CD4-positive, alpha-beta T cell treated with Interleukin-1 beta for 1 hour (primary cell): ENCODE measurements around the gene CKAP4.
"Not testable (repeated sequence)": the region's sequence is repeated elsewhere in the genome, so short reads cannot be mapped to it uniquely, and the experiment has no call there.

Experiments used
- DNase-seq, 2 donors: peaks; one replicate each; pipeline ENCODE4 v3.0.0-alpha.2; 2020 to 2022

CKAP4 gene, protein sequence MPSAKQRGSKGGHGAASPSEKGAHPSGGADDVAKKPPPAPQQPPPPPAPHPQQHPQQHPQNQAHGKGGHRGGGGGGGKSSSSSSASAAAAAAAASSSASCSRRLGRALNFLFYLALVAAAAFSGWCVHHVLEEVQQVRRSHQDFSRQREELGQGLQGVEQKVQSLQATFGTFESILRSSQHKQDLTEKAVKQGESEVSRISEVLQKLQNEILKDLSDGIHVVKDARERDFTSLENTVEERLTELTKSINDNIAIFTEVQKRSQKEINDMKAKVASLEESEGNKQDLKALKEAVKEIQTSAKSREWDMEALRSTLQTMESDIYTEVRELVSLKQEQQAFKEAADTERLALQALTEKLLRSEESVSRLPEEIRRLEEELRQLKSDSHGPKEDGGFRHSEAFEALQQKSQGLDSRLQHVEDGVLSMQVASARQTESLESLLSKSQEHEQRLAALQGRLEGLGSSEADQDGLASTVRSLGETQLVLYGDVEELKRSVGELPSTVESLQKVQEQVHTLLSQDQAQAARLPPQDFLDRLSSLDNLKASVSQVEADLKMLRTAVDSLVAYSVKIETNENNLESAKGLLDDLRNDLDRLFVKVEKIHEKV

DNA sequence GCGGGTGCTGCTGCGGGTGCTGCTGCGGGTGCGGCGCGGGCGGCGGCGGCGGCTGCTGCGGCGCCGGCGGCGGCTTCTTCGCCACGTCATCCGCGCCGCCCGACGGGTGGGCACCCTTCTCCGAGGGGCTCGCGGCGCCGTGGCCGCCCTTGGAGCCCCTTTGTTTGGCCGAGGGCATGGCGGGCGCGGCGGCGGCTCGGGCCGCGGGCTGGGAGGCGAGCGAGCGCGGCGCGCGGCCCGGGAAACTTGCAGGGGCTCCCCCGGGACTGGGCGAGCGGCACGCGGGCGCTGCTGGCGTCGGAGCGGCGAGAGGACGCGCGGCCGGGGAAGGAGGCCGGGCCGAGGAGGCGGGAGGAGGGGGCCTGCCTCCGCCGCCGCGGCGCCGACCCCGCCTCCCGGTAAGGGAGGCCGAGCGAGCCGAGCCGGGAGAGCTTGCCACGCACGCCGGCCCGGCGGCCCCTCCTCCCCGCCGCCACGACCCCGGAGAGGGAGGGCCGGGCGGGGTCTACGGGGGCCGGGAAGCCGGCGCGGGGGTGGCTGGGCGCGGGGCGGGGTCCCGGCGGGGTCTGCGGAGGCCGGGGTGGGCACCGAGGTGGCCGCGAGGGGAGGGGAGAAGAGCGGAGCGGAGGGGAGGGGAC, at the start of gene CKAP4:
CKAP4 (minus strand) TSS at position 347 of the 638 bp plus-strand sequence; CDS start at position 178, 169 bp downstream.
- peak; percentile 60 to 70 for DNase-seq

GRCh38 chr12:106297075-106297474, 49.3 kb upstream of the CKAP4 start:
- DNase-seq: no peak

DNA sequence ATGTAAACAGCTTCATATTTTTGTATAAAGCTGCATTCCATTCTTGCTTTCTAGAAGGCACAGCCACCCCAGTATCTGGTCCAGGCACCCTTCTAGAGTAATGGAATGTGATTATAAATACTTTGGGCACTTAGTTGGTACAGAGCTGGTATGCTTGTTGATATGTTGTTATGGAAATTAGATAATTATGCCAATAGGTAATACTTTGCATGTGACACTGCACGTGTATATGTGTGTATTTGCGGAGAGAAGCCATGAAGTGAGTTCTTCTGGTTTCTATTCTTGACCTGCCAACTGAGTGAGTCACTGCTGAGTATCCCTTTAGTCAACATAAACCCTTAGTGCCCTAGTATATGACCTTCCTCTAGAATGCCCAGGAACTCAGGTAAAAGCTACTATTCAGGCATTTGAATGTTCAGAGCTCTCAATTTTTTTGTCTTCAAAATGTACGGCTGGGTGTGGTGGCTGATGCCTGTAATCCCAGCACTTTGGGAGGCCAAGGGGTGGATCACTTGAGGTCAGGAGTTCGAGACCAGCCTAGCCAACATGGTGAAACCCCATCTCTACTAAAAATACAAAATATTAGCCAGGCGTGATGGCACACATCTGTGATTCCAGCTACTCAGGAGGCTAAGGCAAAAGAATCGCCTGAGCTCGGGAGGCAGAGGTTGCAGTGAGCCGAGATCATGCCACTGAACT, 48.5 kb upstream of the CKAP4 start:
- DNase-seq: no peak

GRCh38 chr12:106292339-106292738, 44.5 kb upstream of the CKAP4 start:
- no peak for DNase-seq

DNA sequence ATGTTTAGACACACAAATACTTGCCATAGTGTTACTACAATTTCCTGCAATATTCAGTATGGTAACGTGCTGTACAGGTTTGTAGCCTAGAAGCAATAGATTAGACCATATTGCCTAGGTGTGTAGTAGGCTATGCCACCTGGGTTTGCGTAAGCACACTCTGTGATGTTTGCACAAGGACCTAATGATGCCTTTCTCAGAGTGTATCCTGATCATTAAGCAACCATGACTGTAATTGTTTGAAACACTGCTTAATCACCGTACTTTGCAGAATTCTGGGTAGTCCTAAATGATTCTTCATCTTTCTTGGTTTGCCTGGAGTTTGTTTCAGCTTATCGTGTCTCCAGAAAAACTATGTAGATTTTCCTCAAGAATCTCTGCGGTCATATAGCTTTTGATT, 43.5 kb upstream of the CKAP4 start:
- DNase-seq: no peak

- no peak for DNase-seq
Observed at GRCh38 chr12:106290666-106291065, 42.8 kb upstream of the CKAP4 start.

DNA sequence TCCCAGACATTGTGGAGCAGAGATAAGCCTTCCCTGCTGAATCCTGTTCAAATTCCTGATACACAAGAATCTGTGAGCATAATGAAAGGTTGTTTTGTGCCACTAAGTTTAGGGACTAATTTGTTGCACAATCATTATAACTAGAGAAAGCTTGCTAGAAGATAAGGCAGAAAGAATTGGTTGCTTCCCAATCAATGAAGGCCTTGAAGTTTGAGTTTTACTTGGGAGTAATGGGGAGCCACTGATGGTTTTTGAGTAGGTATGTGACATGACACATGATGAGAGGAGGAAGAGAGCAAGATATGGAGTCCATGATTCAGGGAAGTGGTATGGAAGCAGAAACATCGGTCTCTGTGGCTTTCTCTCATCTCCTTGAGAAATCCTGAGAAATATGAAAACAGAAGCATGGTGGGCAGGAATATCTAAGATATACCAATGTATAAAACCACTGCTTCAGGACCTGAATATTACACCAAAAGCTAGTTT, 41.4 kb upstream of the CKAP4 start:
- DNase-seq: no peak

GRCh38 chr12:106288494-106289195, 40.8 kb upstream of the CKAP4 start:
- DNase-seq: no peak

GRCh38 chr12:106288101-106288493, 40.3 kb upstream of the CKAP4 start:
- no peak for DNase-seq

DNA sequence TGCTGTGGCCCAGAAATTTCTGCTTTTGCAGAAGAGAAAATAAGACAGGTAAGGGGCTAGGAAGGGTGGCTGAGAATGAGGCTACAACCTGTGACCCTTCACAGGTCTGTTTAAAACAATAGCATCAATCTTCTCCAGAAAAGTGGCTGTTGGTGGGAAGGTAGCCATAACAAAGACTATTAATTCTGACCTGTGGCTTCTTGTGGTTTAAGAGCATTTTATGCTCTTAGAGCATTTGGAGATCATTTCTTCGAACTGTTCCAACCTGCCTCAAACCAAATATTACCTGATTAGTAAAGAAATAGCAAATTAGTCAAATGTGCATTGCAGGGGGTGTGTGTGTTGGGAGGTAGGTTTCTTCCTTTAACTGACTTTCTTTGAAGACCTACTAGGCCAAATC, 39.5 kb upstream of the CKAP4 start:
- no peak for DNase-seq

DNA sequence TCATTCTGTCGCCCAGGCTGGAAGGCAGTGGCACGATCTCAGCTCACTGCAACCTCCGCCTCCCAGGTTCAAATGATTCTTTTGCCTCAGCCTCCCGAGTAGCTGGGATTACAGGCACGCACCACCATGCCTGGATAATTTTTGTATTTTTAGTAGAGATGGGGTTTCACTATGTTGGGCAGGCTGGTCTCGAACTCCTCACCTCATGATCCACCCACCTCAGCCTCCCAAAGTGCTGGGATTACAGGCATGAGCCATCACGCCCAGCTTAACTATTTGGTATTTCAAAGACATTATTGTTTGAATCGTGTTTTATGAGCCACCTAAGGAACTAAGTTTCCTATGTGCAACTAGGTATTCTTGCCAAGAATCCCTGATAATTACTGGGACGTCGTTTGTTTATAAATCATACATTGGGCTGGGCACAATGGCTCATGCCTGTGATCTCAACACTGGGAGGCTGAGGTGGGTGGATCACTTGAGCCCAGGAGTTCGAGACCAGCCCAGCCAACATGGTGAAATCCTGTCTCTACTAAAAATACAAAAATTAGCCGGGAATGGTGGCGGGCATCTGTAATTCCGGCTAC, 38.8 kb upstream of the CKAP4 start:
- not testable (repeated sequence) for DNase-seq

- DNase-seq: no peak
Observed at GRCh38 chr12:106285982-106286381, 38.2 kb upstream of the CKAP4 start.

GRCh38 chr12:106284358-106285105, 36.7 kb upstream of the CKAP4 start:
- no peak for DNase-seq

DNA sequence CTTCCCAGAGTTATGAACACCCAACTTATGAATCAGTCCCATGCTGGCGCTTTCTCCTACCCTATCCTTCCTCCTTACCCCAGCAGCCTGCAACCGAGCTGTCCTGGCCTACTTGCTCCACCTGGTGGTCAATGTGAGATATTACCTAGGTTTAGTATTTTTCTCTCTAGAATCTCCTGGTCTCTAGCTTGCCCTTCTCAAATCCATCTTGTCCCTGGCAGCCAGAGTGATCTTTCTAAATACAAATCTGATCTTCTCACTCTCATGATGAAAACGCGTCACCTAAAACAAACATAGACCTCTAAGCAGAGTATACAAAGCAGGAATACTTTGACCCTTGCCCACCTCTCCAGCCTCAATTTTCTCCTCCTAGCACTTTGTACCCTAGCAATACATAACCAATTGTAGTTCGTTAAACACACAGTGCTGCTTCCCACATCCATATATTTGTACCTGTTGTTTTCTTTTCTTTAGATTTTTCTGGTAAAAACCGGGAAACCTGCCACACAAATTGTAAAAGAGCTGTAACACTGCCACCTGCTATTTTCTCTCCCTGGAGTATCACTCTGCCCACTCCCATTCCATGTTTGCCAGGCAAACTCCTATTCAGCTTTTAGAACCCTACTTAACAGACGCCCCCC, 34.8 kb upstream of the CKAP4 start:
- peak; percentile 65 to 67 for DNase-seq

- peak in 1 of 2 donors; percentile 50 for DNase-seq
Observed at GRCh38 chr12:106281804-106282203, 34.0 kb upstream of the CKAP4 start.

- no peak for DNase-seq
Observed at GRCh38 chr12:106281056-106281782, 33.4 kb upstream of the CKAP4 start.

GRCh38 chr12:106280106-106280505, 32.3 kb upstream of the CKAP4 start:
- DNase-seq: no peak

DNA sequence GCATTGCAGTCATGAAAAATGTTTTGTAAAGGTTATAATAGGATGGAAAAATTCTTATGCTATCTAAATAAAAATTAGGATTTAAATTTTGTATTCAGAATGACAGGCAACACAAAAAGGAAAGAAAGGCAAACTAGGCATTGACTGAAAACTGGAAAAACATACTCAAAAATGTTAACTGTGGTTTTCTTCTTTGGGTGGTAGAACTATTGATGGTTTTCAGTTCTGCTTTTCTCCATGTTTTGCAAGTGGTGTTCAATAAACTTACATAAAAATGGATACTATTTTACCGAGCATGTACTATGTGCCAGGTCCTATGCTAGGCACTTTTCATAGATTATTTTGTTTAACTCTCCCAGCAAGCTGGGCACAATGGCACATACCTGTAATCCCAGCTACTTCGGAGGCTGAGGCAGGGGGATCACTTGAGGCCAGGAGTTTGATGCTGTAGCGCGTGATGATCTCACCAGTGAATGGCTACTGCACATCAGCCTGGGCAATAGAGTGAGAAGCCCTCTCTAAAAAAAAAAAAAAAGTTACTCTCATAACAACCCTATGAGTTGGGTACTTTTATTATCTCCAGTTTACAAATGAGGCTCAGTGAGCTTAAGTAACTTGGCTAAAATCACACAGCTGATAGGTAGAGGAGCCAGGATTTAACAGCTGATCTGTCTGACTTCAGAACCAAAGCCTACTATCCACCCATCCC, 28.4 kb upstream of the CKAP4 start:
- DNase-seq: no peak

GRCh38 chr12:106275458-106275857, 27.6 kb upstream of the CKAP4 start:
- DNase-seq: no peak
